ENCODE data around the gene UBE2O.
"Not testable (repeated sequence)": the region's sequence is repeated elsewhere in the genome, so short reads cannot be mapped to it uniquely, and the experiment has no call there.

UBE2O gene

GRCh38 chr17:76367642-76368041, 85.3 kb downstream of the UBE2O start:
- no peak for DNase-seq

DNA sequence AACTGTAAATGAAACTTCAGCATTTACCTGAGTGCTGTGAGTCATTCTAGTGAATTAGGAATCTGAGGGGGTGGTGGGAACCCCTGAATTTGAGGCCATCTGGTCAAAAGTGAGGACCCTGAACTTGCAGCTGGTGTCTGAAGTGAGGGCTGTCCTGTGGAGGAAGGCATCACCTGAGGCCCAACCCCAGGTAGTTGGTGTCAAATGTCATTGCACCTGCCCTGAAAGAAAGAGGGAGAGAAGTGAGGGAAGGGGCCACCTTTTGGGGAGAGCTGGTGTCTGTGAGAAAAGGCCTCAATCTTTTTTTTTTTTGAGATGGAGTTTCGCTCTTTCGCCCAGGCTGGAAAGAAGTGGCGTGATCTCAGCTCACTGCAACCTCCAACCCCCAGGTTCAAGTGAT, 86.7 kb downstream of the UBE2O start:
- DNase-seq = no peak

GRCh38 chr17:76365256-76365903, 87.6 kb downstream of the UBE2O start:
- DNase-seq = no peak

GRCh38 chr17:76363107-76363842, 89.7 kb downstream of the UBE2O start:
- DNase-seq = no peak

DNA sequence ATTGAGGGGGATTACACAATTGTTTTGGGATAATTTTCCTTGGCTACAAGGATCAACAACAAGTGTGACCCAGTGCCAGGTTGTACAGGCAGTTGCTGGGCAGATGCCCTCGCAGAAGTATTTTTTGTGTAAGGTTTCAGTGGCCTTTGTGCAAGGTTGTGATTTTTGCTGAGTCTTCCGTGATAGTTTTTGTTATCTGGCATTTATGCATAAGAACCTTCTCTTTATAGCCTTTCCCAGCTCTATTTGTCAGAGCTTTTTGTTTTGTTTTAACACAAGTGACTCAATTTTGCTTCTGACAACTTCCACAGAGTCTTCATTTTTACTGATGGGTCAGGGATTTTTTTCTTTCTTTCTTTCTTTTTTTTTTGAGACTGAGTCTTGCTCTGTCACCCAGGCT, 92.5 kb downstream of the UBE2O start:
- DNase-seq = no peak

DNA sequence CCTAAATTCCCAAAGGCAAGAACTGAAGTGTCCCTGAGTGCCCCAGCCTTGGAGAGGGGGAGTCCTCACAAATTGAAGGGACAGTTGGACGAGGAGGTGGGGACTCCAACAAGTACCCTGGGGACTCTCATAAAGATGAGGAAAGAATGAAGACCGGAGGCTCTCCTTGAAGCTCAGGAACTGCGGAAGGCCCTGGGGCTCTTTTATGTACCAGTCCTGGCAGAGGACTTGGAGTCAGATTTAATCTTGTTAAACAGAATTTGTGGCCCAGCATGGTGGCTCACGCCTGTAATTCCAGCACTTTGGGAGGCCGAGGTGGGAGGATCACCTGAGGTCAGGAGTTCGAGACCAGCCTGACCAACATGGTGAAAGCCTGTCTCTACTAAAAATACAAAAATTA, 93.2 kb downstream of the UBE2O start:
- not testable (repeated sequence) for DNase-seq

- no peak for DNase-seq
Observed at GRCh38 chr17:76359375-76359774, 93.6 kb downstream of the UBE2O start.

GRCh38 chr17:76357597-76358158, 95.3 kb downstream of the UBE2O start:
- no peak for DNase-seq

GRCh38 chr17:76356803-76357456, 96.0 kb downstream of the UBE2O start:
- no peak for DNase-seq

GRCh38 chr17:76354747-76355310, 98.1 kb downstream of the UBE2O start:
- DNase-seq = no peak

DNA sequence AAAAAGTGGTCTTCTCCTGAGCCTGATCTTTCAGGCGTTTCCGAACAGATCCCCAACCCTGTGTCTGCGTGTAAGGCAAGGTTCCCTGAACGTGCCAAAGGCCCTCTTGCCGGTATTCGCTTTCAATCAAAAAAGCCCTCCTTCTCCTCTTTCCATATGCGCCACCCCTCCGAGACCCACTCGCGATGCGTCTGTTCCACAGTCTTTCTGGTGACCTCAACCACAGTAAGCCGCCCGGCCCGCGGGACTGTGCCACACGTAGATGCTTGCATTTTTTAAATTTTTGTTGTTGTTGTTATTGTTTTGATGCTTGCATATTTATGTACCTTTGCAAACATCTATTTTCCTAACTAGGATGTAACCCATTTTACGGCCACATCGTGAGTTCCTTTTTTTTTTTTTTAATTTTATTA, 98.6 kb downstream of the UBE2O start:
- DNase-seq = no peak

- DNase-seq = peak; percentile 85
Observed at GRCh38 chr17:76353599-76354316, 99.2 kb downstream of the UBE2O start, which contains the start of gene PRPSAP1. TSS of gene PRPSAP1 (minus strand) at chr17:76353916. CDS start at chr17:76353703, 213 bp downstream.

- DNase-seq = peak; percentile 4
Observed at GRCh38 chr17:76353004-76353598, 99.9 kb downstream of the UBE2O start.

- DNase-seq = no peak
Observed at GRCh38 chr17:76351526-76352071, 101.4 kb downstream of the UBE2O start.

GRCh38 chr17:76350463-76350862, 102.5 kb downstream of the UBE2O start:
- no peak for DNase-seq

- not testable (repeated sequence) for DNase-seq
Observed at GRCh38 chr17:76346936-76347335, 106.0 kb downstream of the UBE2O start.

DNA sequence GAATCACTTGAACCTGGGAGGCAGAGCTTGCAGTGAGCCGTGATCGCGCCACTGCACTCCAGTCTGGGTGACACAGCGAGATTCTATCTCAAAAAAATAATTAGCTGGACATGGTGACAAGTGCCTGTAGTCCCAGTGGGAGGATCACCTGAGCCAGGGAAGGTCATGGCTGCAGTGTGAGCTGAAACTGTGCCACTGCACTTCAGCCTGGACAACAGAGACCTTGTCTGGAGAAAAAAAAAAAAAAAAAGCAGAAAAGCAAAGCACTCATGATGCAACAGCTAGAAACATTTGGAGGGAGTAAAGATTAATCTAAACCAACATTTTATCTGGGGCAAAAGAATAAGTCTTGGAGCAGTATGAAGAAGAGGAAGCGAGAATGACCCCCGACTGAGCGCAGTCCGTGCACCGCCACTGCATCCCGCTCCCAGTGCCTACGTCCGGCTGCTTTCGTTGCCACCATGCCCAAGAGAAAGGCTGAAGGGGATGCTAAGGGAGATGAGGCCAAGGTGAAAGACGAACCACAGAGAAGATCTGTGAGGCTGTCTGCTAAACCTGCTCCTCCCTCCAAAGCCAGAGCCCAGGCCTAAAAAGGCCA, 107.5 kb downstream of the UBE2O start:
- DNase-seq = no peak

- no peak for DNase-seq
Observed at GRCh38 chr17:76343106-76343505, 109.8 kb downstream of the UBE2O start.

GRCh38 chr17:76341301-76341700, 111.7 kb downstream of the UBE2O start:
- DNase-seq = no peak

Data from CD4-positive, alpha-beta T cell treated with Interleukin-12 subunit alpha and Interleukin-12 subunit beta, for 1 hour (primary cell).